HG03196 (cell line): ENCODE measurements around the gene ENTPD7.
"Not testable (repeated sequence)": the region's sequence is repeated elsewhere in the genome, so short reads cannot be mapped to it uniquely, and the experiment has no call there.

ENCODE experiments used
- ATAC-seq: cut with Tn5 transposase; IDR thresholded peaks from one replicate; pipeline ENCODE4 v1.9.1; 2021; ENCODE audit not compliant: unreplicated experiment

Gene ENTPD7

GRCh38 chr10:99682032-99682431 lies 22.7 kb downstream of the ENTPD7 start:
- no peak for ATAC-seq

GRCh38 chr10:99682752-99683151 lies 23.4 kb downstream of the ENTPD7 start:
- ATAC-seq = no peak

DNA sequence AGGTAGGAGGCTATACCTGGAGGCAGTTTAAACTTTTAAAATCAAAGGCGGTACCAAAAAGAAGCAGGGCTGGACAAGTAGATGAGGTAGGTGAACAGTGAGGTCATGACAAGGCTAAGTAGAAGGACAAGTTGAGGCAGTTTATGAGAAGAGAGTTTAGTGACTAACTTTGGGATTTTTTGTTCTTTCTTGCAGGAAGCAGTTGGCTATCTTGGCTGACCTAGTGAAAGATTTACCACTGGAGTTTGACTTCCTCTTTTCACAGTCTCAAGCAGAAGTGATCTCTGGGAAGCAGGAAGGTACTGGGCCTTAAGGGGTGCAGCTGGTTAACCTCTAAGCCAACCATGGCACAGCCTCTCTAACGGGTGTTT lies 26.3 kb downstream of the ENTPD7 start:
- peak; percentile 95 for ATAC-seq

DNA sequence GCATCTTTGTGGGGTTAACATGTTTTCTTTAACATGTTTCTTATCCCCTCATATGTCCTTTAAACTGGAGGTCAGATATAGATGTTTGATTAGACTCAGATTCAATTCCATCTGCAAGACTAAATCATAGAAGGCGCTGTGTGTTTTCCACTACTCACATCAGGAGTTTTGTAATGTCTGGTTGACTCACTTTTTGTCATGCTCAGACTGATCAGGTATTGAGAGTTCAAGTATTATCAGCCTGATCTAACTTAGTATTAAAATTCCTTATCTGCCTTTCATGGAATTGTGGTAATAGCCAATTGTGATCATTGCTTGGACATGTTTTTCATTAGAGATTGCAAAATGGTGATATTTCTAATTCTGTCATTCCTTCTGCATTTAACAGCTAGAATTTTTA lies 30.2 kb downstream of the ENTPD7 start:
- no peak for ATAC-seq

- no peak for ATAC-seq
Measured at GRCh38 chr10:99693933-99694583, 34.7 kb downstream of the ENTPD7 start.

GRCh38 chr10:99695761-99696160 lies 36.5 kb downstream of the ENTPD7 start:
- no peak for ATAC-seq

- ATAC-seq = no peak
Measured at GRCh38 chr10:99698504-99699080, 39.3 kb downstream of the ENTPD7 start.

- ATAC-seq = no peak
Measured at GRCh38 chr10:99700649-99701048, 41.3 kb downstream of the ENTPD7 start.

DNA sequence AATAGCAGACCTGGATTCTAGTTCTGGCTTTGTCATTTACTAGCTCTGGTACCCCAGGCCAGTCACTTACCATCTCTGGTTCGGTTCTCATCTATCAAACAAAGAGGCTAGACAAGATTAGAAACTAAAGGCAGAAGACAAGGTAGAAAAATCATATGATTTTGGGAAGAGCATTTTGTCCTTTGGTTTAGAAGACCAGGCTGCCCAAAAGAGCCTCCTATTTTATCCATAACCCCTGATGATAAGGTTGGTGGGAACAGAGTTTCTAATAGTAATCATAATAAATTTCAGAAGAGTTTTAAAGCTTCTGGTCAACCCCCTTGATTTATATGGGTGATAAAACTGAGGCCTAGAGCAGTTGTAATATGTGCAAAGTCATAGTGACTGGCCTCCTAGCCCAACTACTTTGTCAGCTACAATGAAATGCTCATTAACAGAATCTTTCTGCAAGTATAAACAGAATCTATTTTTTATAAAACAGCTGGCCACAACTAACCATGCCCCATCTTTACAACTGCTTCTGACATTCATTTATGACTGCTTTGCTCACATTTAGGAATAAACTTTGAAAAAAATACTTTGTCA lies 49.2 kb downstream of the ENTPD7 start:
- ATAC-seq = no peak

DNA sequence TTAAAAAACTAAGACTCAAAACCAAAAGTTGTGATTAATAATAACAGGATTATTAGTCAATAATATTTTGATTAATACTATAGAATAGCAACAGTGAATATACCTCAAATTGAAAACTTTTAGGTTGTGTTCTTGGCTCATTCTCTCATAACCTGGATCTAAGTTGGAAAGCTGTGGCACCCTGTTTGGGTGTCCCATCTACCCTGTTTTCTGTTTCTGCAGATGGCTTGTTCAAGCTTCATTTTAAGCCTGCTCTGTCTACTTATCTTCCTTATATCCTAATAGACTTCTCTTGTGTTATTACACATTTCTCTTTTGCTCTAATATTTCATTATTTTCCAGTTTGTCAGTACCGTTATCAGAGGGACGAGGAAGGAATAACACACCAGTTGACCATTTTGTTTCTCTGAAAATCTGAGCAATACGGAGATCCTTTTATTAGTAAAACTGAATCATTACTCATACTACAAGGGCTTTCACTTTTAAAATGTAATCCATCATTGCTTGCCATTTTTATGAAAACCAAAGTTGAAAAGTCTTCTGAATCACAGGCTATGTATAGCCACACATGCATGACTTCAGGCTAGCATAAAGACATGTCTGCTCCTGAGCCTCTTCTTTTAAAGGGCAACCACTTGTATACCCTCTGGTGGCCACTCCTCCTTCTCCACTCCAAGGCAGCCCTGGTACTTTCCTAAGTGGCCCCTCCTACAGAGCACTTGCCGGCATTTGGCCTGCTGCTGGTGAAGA lies 50.3 kb downstream of the ENTPD7 start:
- peak; percentile 72 for ATAC-seq

- ATAC-seq = no peak
Measured at GRCh38 chr10:99711129-99711719, 51.9 kb downstream of the ENTPD7 start.

GRCh38 chr10:99714446-99714845 lies 55.1 kb downstream of the ENTPD7 start:
- no peak for ATAC-seq

DNA sequence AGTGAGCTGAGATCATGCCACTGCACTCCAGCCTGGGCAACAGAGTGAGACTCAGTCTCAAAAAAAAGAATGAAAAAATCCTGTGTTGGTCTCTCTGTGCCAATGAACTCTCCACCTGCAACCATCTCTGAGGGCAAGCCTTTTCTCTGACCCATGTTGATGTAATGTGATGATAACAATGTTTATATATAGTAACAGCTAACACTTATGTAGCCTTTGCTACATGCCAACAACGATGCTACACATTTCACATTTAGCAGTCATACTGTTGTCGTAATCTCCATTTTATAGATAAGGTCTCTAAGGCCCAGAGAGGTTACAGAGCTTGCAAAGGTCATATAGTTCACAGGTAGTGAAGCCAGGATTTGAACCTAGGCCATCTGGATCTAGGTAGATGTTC lies 61.1 kb downstream of the ENTPD7 start:
- no peak for ATAC-seq

- no peak for ATAC-seq
Measured at GRCh38 chr10:99730026-99730425, 70.7 kb downstream of the ENTPD7 start.

- ATAC-seq = peak; percentile 33
Measured at GRCh38 chr10:99731306-99732032, 72.2 kb downstream of the ENTPD7 start.

DNA sequence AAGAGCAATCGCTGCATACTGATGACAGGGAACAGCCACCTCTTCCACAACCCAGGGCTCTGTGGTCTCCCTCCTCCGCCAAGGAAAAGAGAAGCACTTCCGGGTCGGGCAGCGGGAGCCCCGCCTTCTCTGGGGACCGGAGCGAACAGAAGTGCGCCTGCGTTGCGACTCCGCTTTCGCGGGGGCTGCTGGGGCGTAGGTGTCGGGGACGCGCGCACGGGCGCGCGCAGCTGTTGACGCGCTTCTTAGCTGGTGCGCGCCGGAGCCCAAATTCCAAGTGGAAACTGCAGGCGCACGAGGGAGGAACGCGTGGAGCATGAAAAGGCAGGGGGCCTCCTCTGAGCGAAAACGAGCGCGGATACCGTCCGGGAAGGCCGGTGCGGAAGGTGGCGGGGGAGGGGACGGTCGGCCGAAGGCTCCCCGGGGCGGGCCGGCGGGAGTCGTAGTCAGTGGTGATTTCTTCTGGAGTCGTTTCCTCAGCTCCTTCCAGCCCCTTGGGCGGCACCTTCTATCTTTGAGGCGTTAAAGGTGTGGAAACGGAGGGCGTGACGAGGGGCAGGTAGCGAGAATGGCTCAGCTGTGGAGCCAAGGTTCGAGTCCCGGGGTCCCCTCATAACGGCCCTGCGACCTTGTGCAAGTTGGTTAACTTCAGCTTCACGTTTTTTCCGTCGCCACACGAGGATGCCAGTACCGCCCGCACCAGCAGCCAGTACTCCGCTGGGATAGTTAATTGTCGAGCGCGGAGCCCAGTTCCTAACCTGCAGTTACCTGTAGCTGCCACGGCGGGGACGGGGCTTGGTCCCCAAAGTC lies 72.9 kb downstream of the ENTPD7 start, which contains the start of the genes COX15 and CUTC:
COX15 (minus strand) TSS at position 95 of the 810 bp plus-strand sequence; CDS start at position 17, 78 bp downstream.
CUTC (plus strand) TSS at position 202 of the 810 bp plus-strand sequence; CDS start at position 317, 115 bp downstream.
- peak; percentile 88 for ATAC-seq

GRCh38 chr10:99733366-99733765 lies 74.1 kb downstream of the ENTPD7 start:
- no peak for ATAC-seq

DNA sequence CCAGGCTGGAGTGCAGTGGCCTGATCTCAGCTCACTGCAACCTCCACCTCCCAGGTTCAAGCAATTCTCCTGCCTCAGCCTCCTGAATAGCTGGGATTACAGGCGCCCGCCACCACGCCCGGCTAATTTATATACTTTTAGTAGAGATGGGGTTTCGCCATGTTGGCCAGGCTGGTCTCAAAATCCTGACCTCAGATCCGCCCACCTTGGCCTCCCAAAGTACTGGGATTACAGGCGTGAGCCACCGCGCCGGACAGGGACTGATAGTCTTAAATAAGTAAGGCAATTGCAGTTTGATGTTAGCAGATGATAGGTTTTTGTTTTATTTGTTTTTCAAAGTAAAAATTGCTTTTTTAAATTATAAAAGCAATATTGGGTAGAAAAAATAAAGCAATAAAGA lies 74.8 kb downstream of the ENTPD7 start:
- ATAC-seq = not testable (repeated sequence)

DNA sequence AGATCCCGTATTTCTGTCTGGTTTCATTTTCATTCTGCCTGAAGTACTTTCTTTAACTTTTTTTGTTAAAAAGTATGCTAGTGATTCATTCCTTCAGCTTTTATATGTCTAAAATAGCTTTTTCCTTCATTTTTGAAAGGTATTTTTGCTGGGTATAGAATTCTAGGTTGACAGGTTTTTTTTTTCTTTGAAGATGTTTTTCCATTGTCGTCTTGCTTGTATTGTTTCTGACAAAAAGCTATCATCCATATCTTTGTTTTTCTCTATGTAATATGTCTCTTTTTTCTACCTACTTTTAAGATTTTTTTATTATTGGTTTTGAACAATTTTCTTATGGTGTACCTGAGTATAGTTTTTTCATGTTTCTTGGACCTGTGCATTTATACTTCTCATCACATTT lies 81.0 kb downstream of the ENTPD7 start:
- no peak for ATAC-seq
